ENCODE results near the gene RUFY2.

RUFY2 gene

GRCh38 chr10:68353537-68353936 is 53.5 kb downstream of the RUFY2 start:
- TF ChIP-seq ZFP3 (CRISPR knock-in tag; IDR thresholded peaks at IDR 0.05), result no peak
- ATAC-seq, result no peak

- peak; percentile 79 for ATAC-seq
- TF ChIP-seq OSR1 (CRISPR knock-in tag; IDR thresholded peaks at IDR 0.05) (no peak), ESRRG (CRISPR knock-in tag; IDR thresholded peaks at IDR 0.05) (no peak), PATZ1 (CRISPR knock-in tag; IDR thresholded peaks at IDR 0.05; ENCODE audit: borderline replicate concordance) (no peak), ISL1 (CRISPR knock-in tag; IDR thresholded peaks at IDR 0.05) (no peak)
Measured at GRCh38 chr10:68348265-68348741, 58.8 kb downstream of the RUFY2 start.

- no peak for ATAC-seq
- TF ChIP-seq TSHZ2 (CRISPR knock-in tag; IDR thresholded peaks at IDR 0.05), result no peak
- no peak for TF ChIP-seq CSDC2 (CRISPR knock-in tag; IDR thresholded peaks at IDR 0.05)
- no peak for TF ChIP-seq CSRNP3 (CRISPR knock-in tag; IDR thresholded peaks at IDR 0.05)
- TF ChIP-seq ZC3H10 (CRISPR knock-in tag; IDR thresholded peaks at IDR 0.05), result no peak
- no peak for TF ChIP-seq ISL1 (CRISPR knock-in tag; IDR thresholded peaks at IDR 0.05)
- TF ChIP-seq ZNF70 (CRISPR knock-in tag; IDR thresholded peaks at IDR 0.05), result no peak
- TF ChIP-seq TCF4 (CRISPR knock-in tag; IDR thresholded peaks at IDR 0.05; ENCODE audit: borderline replicate concordance), result no peak
- TF ChIP-seq ZFP3 (CRISPR knock-in tag; IDR thresholded peaks at IDR 0.05), result no peak
- no peak for TF ChIP-seq SNAI2 (CRISPR knock-in tag; IDR thresholded peaks at IDR 0.05)
- TF ChIP-seq BACH2 (CRISPR knock-in tag; IDR thresholded peaks at IDR 0.05; ENCODE audit: borderline replicate concordance), result no peak
- no peak for TF ChIP-seq OSR1 (CRISPR knock-in tag; IDR thresholded peaks at IDR 0.05)
- no peak for TF ChIP-seq ZFP30 (CRISPR knock-in tag; IDR thresholded peaks at IDR 0.05)
- no peak for TF ChIP-seq RARB (CRISPR knock-in tag; IDR thresholded peaks at IDR 0.05)
- no peak for TF ChIP-seq ARNTL (CRISPR knock-in tag; IDR thresholded peaks at IDR 0.05; ENCODE audit: borderline replicate concordance, low read depth)
Measured at GRCh38 chr10:68346774-68347173, 60.3 kb downstream of the RUFY2 start.

- no peak for TF ChIP-seq SNAI2 (CRISPR knock-in tag; IDR thresholded peaks at IDR 0.05)
- no peak for TF ChIP-seq CSDC2 (CRISPR knock-in tag; IDR thresholded peaks at IDR 0.05)
- TF ChIP-seq PPARA (CRISPR knock-in tag; IDR thresholded peaks at IDR 0.05; ENCODE audit: borderline replicate concordance), result no peak
- no peak for TF ChIP-seq CREB5 (CRISPR knock-in tag; IDR thresholded peaks at IDR 0.05; ENCODE audit: low read depth)
- no peak for TF ChIP-seq ZNF70 (CRISPR knock-in tag; IDR thresholded peaks at IDR 0.05)
- no peak for TF ChIP-seq ZNF8 (CRISPR knock-in tag; IDR thresholded peaks at IDR 0.05)
- TF ChIP-seq BACH2 (CRISPR knock-in tag; IDR thresholded peaks at IDR 0.05; ENCODE audit: borderline replicate concordance), result no peak
- no peak for TF ChIP-seq RARB (CRISPR knock-in tag; IDR thresholded peaks at IDR 0.05)
- TF ChIP-seq ISL1 (CRISPR knock-in tag; IDR thresholded peaks at IDR 0.05), result no peak
- no peak for TF ChIP-seq TOX (CRISPR knock-in tag; IDR thresholded peaks at IDR 0.05; ENCODE audit: borderline replicate concordance)
- TF ChIP-seq TCF4 (CRISPR knock-in tag; IDR thresholded peaks at IDR 0.05; ENCODE audit: borderline replicate concordance), result no peak
- TF ChIP-seq OSR1 (CRISPR knock-in tag; IDR thresholded peaks at IDR 0.05), result no peak
- no peak for TF ChIP-seq ZFP3 (CRISPR knock-in tag; IDR thresholded peaks at IDR 0.05)
- no peak for TF ChIP-seq ZNF565 (CRISPR knock-in tag; conservative IDR thresholded peaks at IDR 0.05; ENCODE audit: low read depth)
- no peak for TF ChIP-seq ZC3H10 (CRISPR knock-in tag; IDR thresholded peaks at IDR 0.05)
- no peak for TF ChIP-seq GLIS3 (CRISPR knock-in tag; IDR thresholded peaks at IDR 0.05)
- TF ChIP-seq ESRRG (CRISPR knock-in tag; IDR thresholded peaks at IDR 0.05), result no peak
- no peak for TF ChIP-seq ARNTL (CRISPR knock-in tag; IDR thresholded peaks at IDR 0.05; ENCODE audit: borderline replicate concordance, low read depth)
- TF ChIP-seq CSRNP3 (CRISPR knock-in tag; IDR thresholded peaks at IDR 0.05), result no peak
- no peak for ATAC-seq
Measured at GRCh38 chr10:68345621-68346020, 61.5 kb downstream of the RUFY2 start.

Measured in SK-N-SH treated with all-trans-retinoic acid at 6 μM for 48 hours (cell line).